NK-92 (cell line): ENCODE results near the gene H2BW2.
"Not testable (repeated sequence)": the region's sequence is repeated elsewhere in the genome, so short reads cannot be mapped to it uniquely, and the experiment has no call there.

ENCODE experiments used
- DNase-seq: peaks from one replicate; lab custom pipeline; 2025; ENCODE audit not compliant: unreplicated experiment; lab: John Stamatoyannopoulos, UW

Gene H2BW2

DNA sequence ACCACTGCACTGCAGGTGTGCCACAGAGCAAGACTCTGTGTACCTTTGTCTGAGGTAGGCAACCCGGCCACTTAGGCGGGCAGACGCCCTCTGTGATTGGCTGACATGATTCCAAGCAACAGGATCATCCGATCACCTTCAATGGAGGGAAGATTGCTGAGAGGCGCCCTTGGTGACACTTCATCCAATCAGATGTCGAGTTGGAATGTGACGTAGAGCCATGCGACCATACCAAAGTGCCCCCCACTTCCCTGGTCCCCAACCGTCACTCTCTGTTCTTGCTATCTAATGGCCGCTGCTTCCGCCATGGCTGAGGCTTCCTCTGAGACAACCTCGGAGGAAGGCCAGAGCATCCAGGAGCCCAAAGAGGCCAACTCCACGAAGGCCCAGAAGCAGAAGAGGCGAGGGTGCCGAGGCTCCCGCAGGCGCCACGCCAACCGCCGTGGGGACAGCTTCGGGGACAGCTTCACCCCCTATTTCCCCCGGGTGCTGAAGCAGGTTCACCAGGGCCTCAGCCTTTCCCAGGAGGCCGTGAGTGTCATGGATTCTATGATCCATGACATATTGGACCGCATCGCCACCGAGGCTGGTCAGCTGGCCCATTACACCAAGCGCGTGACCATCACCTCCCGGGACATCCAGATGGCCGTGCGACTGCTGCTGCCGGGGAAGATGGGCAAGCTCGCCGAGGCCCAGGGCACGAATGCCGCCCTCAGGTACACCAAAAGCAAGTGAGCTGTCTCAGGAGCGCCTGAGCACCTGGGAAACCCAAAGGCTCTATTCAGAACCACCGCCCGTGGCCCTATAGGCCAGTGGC lies at the start of gene H2BW2:
TSS of gene H2BW2 (plus strand) at position 268 of the 817 bp plus-strand sequence. CDS start at position 307, 39 bp downstream.
- DNase-seq = no peak

DNA sequence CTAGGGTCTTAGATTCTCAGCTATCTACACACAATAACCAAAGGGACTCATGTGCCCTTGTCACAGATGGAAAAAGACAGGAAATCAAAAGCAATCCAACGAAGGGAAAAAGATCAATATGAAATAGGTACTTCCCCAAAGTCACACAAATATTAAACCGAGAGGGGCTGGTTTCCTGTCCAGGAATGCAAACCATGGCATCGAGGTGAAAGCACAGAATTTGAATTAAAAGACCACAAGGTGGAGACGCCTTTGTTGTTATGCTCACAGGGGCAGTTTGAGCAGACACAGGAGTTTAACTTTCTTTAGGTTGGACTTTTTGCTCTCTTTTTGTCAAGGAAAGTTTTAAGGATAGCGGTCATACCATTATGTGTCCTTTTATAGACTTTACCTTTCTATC lies 40.5 kb upstream of the H2BW2 start:
- no peak for DNase-seq

DNA sequence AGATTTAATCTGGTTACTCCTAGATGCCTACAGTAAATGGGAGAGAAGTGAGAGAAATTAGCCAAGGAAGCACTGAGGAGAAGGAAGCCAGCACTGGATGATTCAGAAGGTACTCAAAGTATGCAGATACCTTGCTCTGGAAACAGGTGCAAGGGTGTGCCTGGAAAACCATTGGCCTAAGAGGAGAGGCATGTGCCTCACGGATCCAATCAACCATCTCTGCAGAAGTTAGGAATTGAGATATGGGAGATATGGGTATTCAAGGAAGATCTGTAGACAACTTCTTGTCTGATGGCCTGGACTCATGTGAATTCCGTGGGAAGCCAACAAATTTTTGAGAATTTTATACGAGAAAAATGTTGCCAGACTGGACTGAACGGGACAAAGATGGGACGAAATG lies 30.9 kb upstream of the H2BW2 start:
- DNase-seq = no peak

DNA sequence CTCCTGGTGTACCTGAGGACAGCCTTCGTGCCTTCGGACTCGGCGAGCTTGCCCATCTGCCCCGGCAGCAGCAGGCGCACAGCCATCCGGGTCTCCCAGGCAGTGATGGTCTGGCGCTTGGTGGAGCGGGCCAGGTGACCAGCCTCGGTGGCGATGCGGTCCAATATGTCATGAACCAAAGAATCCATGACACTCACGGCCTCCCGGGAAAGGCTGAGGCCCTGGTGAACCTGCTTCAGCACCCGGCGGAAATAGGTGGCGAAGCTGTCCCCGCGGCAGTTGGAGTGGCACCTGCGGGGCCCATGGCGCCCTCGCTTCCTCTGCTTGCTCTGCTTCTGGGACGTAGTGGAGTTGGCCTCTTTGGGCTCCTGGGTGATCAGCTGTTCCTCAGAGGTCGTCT lies 26.6 kb upstream of the H2BW2 start:
- DNase-seq = no peak

DNA sequence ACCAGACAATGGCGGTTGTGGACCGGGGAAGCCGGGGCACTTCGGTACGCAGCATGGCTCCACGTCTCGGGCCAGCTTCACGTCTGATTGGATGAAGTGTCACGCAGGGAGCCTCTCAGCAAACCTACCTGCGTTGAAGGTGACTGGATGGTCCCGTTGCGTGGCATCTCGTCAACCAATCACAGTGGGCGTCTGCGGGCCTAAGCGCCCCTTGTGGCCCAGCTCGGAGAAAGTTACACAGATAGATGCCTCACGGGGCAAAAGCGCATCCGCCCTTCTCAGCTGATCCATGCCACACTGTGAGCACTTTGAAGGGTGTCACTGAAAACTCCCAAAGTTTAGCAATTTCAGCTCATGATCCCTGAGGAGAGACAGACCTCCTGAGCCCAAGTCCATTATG lies 26.1 kb upstream of the H2BW2 start, which contains the start of gene H2BW1:
TSS of gene H2BW1 (minus strand) at position 103 of the 400 bp plus-strand sequence. CDS start 132 bp downstream, outside the sequence.
- no peak for DNase-seq

DNA sequence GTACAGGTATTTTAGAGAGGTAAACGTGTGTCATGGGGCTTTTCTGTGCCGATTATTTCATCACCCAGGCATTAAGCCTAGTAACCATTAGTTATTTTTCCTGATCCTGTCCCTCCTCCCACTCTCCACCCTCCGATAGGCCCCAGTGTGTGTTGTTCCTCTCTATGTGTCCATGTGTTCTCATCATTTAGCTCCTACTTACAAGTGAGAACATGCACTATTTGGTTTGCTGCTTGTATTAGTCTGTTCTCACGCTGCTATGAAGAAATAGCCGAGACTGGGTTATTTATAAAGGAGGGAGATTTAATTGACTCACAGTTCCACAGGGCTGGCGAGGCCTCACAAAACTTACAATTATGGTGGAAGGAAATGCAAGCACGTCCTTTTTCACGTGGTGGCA lies 24.2 kb upstream of the H2BW2 start:
- not testable (repeated sequence) for DNase-seq

DNA sequence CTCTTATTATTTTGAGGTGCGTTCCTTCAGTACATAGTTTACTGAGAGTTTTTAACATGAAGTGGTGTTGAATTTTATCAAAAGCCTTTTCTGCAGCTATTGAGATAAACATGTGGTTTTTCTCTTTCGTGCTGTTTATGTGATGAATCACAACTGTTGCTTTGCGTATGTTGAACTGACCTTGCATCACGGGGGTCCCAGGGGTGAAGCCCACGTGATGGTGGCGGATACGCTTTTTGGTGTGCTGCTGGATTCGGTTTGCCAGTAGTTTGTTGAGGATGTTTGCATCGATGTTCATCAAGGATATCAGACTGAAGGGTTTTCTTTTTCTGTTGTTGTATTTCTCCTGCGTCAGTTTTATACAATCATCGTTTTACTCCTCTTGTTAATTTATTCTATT lies 21.6 kb upstream of the H2BW2 start:
- DNase-seq = no peak

DNA sequence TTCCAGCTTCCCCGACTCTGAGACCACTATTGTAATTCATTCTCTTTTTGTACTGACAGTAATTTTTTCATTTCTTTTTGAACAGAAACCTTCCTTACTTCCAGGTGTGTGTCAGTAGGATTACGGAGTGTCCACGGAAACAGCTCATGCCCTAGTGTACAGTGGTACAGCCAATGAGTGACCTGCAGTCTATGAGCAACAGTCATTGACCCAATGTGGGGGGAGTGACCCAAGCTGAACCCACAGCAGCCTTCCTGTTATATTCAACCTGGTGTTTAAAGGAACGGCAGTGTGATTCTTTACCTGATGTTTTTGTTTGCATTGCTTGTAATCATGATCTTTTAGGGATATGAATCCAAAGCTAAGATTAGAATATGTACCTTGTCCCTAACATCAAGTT lies 1.2 kb downstream of the H2BW2 start:
- DNase-seq = no peak

DNA sequence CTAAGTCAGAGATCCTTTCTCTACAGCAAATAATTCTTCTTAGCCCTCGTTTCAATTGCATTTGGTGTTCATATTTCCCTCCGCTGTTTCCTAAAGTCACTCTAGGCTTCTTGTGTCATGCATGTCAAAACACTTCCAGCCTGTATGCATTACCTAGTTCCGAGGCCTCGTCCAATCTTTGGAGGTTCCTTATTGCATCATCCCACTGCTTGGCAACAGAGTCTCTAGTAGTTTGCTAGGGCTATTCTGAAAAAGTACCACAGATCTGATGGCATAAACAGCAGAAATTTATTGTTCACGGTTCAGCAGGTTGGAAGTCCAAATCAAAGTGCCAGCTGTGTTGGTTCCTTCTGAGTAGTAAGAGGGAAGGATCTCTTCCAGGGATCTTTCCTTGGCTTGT lies 5.9 kb downstream of the H2BW2 start:
- no peak for DNase-seq

DNA sequence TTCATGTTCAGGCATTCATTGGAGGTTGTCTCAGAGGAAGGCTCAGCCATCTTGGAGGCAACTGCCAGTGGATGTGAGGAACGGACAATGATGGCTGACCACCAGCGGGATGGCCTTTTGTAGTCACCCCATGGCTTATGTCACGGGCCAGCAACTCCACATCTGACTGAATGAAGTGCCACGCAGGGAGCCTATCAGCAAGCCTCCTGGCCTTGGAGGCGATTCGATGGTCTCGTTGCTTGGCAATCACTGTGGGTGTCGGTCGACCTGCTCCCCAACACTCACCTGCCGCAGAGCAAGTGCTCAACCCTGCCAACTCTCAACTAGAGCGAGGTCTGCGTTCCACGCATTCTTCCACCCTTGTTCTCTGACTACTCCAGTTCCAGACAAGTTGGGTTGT lies 7.4 kb downstream of the H2BW2 start:
- DNase-seq = no peak

DNA sequence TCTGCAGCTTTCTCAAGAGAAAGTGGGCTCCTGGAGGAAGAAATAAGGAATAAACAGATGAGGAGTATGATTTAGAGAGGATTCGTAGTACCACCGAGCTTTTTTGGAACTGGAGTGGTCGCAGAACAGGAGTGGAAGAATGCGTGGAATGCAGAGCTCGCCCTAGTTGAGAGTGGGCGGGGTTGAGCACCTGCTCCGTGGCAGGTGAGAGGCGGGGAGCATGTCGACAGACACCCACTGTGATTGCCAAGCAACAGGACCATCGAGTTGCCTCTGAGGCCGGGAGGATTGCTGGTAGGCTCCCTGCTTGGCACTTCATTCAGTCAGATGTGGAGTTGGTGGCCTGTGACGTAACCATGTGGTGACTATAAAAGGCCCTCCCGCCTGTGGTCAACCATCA lies 15.2 kb downstream of the H2BW2 start:
- not testable (repeated sequence) for DNase-seq

DNA sequence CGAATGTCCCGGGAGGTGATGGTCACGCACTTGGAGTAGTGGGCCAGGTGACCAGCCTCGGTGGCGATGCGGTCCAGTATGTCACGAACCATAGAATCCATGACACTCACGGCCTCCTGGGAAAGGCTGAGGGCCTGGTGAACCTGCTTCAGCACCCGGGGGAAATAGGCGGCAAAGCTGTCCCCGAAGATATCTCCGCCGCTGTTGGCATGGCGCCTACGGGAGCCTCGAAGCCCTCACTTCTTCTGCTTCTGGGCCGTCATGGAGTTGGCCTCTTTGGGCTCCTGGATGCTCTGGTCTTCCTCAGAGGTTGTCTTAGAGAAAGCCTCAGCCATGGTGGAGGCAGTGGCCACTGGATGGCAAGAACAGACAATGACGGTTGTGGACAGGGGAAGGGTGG lies 22.9 kb downstream of the H2BW2 start:
- DNase-seq = not testable (repeated sequence)

DNA sequence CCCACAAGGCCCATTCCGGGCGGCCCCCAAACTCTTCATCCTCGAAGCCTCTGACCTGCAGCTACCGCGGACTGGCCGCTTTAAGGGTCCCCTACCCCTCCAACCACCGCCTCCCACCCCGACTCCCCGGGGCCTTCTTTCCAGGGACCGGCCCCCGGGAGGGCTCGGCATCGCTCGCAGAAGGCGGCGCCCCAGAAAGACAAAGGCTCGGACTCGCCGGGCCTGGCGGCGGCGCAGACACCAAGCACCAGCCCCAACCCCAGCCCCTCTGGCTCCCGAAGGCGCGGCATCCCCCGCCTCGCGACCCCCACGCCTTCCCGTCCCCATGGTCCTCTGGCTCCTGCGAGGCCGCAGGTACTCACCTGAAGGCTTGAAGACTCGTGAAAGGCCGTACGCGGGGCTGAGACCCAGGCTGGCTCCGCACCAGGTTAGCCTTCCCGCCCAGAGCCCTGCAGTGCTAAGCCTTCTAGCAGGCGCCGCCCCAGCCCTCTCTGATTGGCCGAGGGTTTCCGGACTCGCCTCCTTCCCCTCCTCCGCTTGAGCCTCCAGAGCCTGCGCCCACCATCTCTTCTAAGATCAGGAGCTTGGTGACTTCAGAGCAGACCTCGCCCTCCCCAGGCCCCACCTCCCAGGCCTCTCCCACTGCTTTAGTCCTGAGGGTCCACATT lies 36.2 kb downstream of the H2BW2 start, which contains the start of gene TMSB15C:
TSS of gene TMSB15C (minus strand) at position 459 of the 668 bp plus-strand sequence.
- not testable (repeated sequence) for DNase-seq

DNA sequence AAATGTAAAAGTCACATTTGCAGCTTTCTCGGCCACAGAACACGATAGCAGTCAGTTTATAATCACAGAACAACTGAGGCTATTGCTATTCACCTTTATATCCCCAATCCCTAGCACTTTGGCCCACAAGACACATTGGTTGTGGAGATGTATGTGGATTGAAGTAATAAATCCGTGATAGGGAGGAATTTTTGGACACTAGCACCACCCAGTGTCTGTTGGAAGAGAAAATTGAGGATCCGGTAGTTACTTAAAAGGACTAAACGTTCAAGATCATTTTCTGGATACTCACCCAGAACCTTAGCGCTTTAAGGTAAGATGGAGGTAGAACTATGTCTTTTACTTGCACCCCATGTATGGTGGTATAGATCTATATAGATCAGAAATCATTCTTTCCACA lies 38.1 kb downstream of the H2BW2 start:
- DNase-seq = not testable (repeated sequence)

DNA sequence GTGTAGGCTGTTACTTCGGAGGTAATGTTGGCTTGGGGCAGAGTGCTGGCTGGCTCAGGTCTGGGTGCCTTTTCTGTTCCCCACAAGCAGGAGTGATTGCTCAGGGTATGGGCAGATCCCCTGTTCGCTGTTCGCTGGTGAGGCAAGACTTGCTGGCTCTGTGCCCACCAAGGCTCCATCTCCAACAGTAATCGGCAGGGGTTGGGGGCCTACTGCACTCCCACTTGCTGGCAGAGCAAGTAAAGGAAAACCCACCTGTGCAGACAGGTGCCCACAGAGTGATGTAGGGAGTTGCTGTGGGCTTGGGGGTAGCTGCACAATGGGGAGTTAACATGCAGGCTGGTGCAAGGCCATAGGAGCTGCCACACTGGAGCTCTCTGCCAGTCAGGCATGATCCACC lies 44.3 kb downstream of the H2BW2 start:
- no peak for DNase-seq

DNA sequence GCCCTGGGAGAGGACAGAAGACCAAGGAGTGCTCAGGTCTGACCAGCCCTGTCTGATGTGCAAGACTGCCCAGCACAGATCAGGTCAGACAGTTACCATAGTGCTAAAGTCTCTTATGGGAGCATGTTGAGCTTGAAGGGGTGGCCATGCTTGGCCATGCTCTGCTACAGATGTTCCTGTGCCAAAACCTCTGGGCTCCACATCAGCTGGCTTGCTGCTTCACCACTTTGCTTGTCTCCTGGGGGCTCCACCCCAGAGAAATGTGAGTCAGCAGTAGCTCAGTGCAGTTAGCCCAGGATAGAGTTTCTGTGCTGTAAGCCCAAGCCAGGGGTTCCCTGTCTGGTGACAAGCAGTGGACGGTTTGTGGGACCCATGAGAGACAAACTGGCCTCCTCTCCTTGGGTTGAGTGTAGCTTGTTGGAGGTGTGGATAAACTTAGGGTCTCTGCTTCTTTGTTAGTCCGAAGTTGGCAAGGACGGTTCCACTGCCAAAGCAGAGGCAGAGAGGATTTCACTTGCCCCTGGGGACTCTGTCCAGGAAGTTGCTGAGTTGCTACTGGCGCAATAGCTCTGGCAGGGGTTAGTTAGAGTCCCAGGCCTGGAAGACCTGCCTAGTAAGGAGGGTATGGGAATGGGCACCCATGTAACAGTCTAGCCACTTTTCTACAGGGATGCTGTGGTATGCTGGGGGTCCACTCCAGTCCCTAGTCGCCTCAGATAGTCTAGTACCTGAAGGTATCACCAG lies 45.0 kb downstream of the H2BW2 start:
- DNase-seq = no peak

DNA sequence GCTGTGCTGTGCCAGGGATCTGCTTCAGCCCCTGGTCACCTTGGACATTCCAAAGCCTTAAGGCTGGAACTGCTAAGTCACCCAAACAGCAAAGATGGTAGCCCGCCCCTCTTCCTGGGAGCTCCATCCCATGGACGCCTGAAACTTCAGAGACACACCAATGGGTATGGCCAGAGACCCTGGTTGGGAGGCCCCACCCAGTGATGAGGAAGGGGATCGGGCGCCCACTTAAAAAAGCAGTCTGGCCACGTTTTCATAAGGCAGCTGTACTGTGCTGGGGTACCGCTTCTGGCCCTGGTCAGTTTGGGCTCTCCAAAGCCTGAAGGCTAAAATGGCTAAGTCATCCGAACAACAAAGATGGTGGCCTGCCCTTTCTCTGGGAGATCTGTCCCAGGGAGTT lies 45.7 kb downstream of the H2BW2 start:
- no peak for DNase-seq

DNA sequence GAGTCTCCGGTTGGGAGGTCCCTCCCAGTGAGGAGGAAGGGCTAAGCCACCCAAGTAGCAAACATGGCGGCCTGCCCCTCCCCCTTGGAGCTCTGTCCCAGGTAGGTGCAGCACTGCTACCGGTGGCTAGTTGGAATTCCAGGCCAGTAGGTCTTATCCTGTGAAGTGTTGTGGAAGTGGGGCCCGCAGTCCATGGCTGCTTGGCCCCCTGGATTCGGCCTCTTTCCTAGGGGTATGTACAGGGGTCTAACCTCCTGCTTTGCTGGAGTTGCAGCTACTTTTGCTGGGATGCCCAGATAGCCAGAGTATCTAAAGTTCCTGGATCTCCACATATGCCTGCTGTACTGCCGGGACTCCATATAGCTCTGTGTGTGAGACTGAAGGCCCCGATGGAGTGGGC lies 46.2 kb downstream of the H2BW2 start:
- DNase-seq = no peak
